Measurements from ENCODE around the gene SMAD7.

DNA sequence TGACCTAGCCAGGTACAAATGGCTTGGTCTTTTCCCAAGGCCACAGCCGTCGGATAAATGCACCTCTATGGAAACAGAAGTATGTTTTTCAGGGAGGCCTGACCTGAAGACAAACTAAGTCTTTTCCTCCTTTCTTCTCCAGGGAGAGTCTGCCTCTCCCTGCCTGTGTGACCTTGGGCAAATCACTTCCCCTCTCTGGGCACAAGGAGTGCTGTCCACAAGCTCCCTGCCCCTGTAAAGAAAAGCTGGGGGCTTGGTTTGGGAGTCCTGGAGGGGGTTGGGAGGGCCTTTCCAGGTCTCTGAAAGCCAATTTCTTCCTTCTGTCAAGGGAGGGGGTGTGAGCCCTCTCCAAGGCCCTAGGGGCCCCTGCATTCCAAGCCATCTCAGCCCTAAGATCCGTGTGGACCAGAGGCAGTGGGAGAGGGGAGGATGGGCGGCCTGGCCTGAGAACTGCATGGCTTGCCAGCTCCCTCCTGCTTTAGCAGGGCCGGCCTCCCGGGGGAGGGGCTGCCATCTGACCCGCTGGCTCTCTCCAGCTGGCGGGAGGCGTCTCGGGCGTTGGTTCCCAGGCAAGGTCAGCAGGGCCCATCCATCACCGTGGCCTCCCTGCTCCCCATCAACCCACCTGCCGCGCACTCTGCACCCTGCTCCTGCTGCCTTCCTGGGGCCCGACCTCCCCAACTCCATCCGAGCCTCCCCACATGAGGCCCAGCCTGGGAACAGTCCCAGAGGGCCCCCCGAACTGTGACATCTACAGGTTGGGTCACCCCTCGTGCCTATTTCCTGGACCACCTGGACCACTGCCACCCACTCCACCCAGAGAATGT is 61.4 kb downstream of the SMAD7 start:
- TF ChIP-seq EHF (CRISPR knock-in tag; IDR thresholded peaks at IDR 0.05) (no peak), POLR2A (IDR thresholded peaks at IDR 0.05; ENCODE audit: low read length) (no peak), MYC (IDR thresholded peaks at IDR 0.05; ENCODE audit: borderline replicate concordance, low read length) (no peak), JUNB (IDR thresholded peaks at IDR 0.05) (no peak), EP300 (IDR thresholded peaks at IDR 0.05) (no peak), MAX (IDR thresholded peaks at IDR 0.05) (no peak), SMC3 (IDR thresholded peaks at IDR 0.05) (no peak), TP53 (CRISPR knock-in tag; IDR thresholded peaks at IDR 0.05) (no peak), ZFP36 (IDR thresholded peaks at IDR 0.05; ENCODE audit: borderline replicate concordance, partially characterized antibody) (no peak), MAZ (IDR thresholded peaks at IDR 0.05; ENCODE audit: borderline replicate concordance, low read depth, low read length) (no peak)
- TF ChIP-seq, protein P1, sequence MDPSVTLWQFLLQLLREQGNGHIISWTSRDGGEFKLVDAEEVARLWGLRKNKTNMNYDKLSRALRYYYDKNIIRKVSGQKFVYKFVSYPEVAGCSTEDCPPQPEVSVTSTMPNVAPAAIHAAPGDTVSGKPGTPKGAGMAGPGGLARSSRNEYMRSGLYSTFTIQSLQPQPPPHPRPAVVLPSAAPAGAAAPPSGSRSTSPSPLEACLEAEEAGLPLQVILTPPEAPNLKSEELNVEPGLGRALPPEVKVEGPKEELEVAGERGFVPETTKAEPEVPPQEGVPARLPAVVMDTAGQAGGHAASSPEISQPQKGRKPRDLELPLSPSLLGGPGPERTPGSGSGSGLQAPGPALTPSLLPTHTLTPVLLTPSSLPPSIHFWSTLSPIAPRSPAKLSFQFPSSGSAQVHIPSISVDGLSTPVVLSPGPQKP (IDR thresholded peaks at IDR 0.05; ENCODE audit: low read depth, low read length): no peak
- TF ChIP-seq, protein P2, sequence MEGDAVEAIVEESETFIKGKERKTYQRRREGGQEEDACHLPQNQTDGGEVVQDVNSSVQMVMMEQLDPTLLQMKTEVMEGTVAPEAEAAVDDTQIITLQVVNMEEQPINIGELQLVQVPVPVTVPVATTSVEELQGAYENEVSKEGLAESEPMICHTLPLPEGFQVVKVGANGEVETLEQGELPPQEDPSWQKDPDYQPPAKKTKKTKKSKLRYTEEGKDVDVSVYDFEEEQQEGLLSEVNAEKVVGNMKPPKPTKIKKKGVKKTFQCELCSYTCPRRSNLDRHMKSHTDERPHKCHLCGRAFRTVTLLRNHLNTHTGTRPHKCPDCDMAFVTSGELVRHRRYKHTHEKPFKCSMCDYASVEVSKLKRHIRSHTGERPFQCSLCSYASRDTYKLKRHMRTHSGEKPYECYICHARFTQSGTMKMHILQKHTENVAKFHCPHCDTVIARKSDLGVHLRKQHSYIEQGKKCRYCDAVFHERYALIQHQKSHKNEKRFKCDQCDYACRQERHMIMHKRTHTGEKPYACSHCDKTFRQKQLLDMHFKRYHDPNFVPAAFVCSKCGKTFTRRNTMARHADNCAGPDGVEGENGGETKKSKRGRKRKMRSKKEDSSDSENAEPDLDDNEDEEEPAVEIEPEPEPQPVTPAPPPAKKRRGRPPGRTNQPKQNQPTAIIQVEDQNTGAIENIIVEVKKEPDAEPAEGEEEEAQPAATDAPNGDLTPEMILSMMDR (IDR thresholded peaks at IDR 0.05): no peak
- TF ChIP-seq, protein P3, sequence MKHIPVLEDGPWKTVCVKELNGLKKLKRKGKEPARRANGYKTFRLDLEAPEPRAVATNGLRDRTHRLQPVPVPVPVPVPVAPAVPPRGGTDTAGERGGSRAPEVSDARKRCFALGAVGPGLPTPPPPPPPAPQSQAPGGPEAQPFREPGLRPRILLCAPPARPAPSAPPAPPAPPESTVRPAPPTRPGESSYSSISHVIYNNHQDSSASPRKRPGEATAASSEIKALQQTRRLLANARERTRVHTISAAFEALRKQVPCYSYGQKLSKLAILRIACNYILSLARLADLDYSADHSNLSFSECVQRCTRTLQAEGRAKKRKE (CRISPR knock-in tag; IDR thresholded peaks at IDR 0.05; ENCODE audit: low read depth): no peak
- TF ChIP-seq, protein P4, sequence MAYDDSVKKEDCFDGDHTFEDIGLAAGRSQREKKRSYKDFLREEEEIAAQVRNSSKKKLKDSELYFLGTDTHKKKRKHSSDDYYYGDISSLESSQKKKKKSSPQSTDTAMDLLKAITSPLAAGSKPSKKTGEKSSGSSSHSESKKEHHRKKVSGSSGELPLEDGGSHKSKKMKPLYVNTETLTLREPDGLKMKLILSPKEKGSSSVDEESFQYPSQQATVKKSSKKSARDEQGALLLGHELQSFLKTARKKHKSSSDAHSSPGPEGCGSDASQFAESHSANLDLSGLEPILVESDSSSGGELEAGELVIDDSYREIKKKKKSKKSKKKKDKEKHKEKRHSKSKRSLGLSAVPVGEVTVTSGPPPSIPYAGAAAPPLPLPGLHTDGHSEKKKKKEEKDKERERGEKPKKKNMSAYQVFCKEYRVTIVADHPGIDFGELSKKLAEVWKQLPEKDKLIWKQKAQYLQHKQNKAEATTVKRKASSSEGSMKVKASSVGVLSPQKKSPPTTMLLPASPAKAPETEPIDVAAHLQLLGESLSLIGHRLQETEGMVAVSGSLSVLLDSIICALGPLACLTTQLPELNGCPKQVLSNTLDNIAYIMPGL (CRISPR knock-in tag; IDR thresholded peaks at IDR 0.05; ENCODE audit: borderline replicate concordance): no peak

Data from A549 (cell line).